Ascending aorta (tissue), 2 donors: ENCODE data around the gene SPATA25. TPM values are rescaled to one million over a fixed set of nuclear protein-coding genes. Genes with fewer than 3 reads are reported as not detected.
A peak's percentile ranks its signal among the peaks of the same experiment; 100 is the strongest.

ENCODE experiments used
- DNase-seq, 2 donors: peaks; one replicate each; pipeline ENCODE4 v3.0.0-alpha.2; 2019; ENCODE audit warnings: low spot score in 2 of 2
- H3K27ac ChIP-seq, 2 donors: fragments of 200-600 bp; sonication (generic); one replicate each; pipeline ENCODE4 v1.5.1; 2016 to 2017; ENCODE audit warnings: mild to moderate bottlenecking in 1 of 2
- H3K27me3 ChIP-seq: fragments of 200-600 bp; sonication (generic); one replicate; pipeline ENCODE4 v1.5.1; 2017
- H3K36me3 ChIP-seq, 2 donors: fragments of 200-600 bp; sonication (generic); one replicate each; pipeline ENCODE4 v1.5.1; 2016
- H3K4me1 ChIP-seq, 2 donors: fragments of 200-600 bp; sonication (generic); one replicate each; pipeline ENCODE4 v1.5.1; 2016 to 2017; ENCODE audit warnings: mild to moderate bottlenecking in 1 of 2
- H3K4me3 ChIP-seq, 2 donors: fragments of 200-600 bp; sonication (generic); one replicate each; pipeline ENCODE4 v1.5.1; 2016 to 2017; ENCODE audit warnings: mild to moderate bottlenecking in 1 of 2
- H3K9me3 ChIP-seq, 2 donors: fragments of 200-600 bp; sonication (generic); one replicate each; pipeline ENCODE4 v1.5.1; 2016
- CTCF ChIP-seq, 3 experiments: fragments of 200-600 bp in 2 of 3; fragments of 450-650 bp in 1 of 3; sonication (generic) in 2 of 3; IDR thresholded peaks; one replicate each; pipeline ENCODE4 v1.5.1; 2016 to 2019; ENCODE audit warnings: antibody characterized with exemption in 3 of 3, mild to moderate bottlenecking in 1 of 3, moderate library complexity in 1 of 3
- intact Hi-C: fragments of 100-400 bp; cut with DNase I; formaldehyde crosslinking; loops from one replicate; pipeline ENCODE4 v1.15.1; 2023
- total RNA-seq: library from RNA; depleted of rRNA; stranded (reverse); fragments of >200 nt; gene quantifications from one replicate; pipeline ENCODE4 v1.1.0, GENCODE V29; 2016

Gene SPATA25
- total RNA-seq, 1 donor from 2014 or later = 32.8 TPM

GRCh38 chr20:45857114-45857881, 30.1 kb downstream of the SPATA25 start, which contains the start of the genes ACOT8 and ZSWIM3:
TSS of gene ACOT8 (minus strand) at chr20:45857392. CDS start at chr20:45857315, 77 bp downstream.
TSS of gene ZSWIM3 (plus strand) at chr20:45857614. CDS start at chr20:45857826, 212 bp downstream.
- peaks cover 3 to 29% of the 10 kb centered on the region in 2 donors for H3K4me1 ChIP-seq
- peak within 1 kb of the TSS; percentile 95 to 96 for H3K4me3 ChIP-seq
- peaks cover 4 to 12% of the 10 kb centered on the region in 2 donors for H3K36me3 ChIP-seq
- TF ChIP-seq CTCF (IDR thresholded peaks at IDR 0.05) = no peak
- H3K27ac ChIP-seq = peak within 1 kb of the TSS; percentile 62 to 75
- no peaks in the 10 kb centered on the region for H3K27me3 ChIP-seq
- DNase-seq = peak; percentile 96 to 99
- intact Hi-C loops = loop anchor here (1.0 to 2.0 kb wide), 7 partner anchors 22 to 115 kb away; partner anchors contain the start of genes CTSA, NEURL2, PCIF1 and UBE2C
- H3K9me3 ChIP-seq = no peaks in the 10 kb centered on the region

GRCh38 chr20:45853484-45853883, 33.9 kb downstream of the SPATA25 start:
- Histone ChIP-seq H3K36me3 (peaks cover 7 to 24% of the 10 kb centered on the region in 2 donors), H3K27me3 (no peaks in the 10 kb centered on the region)

GRCh38 chr20:45852326-45852725, 35.1 kb downstream of the SPATA25 start:
- peaks cover 13 to 31% of the 10 kb centered on the region in 2 donors for H3K36me3 ChIP-seq
- intact Hi-C loops = no loop called here
- no peaks in the 10 kb centered on the region for H3K27me3 ChIP-seq
- H3K9me3 ChIP-seq = no peaks in the 10 kb centered on the region
- H3K4me1 ChIP-seq = peaks cover 3 to 19% of the 10 kb centered on the region in 2 donors
- no peak overlapping the region for H3K27ac ChIP-seq
- H3K4me3 ChIP-seq = no peak overlapping the region
- no peak for DNase-seq
- no peak for TF ChIP-seq CTCF (IDR thresholded peaks at IDR 0.05)

More at GRCh38 chr20:45853484-45853883, 33.9 kb downstream of the SPATA25 start:
- intact Hi-C loops = no loop called here
- H3K4me1 ChIP-seq = peaks cover 3 to 26% of the 10 kb centered on the region in 2 donors
- no peak overlapping the region for H3K4me3 ChIP-seq
- DNase-seq = no peak
- H3K9me3 ChIP-seq = no peaks in the 10 kb centered on the region
- no peak overlapping the region for H3K27ac ChIP-seq
- TF ChIP-seq CTCF (IDR thresholded peaks at IDR 0.05) = no peak

GRCh38 chr20:45851501-45851900, 35.9 kb downstream of the SPATA25 start:
- peaks cover 20 to 39% of the 10 kb centered on the region in 2 donors for H3K36me3 ChIP-seq
- no peak for DNase-seq
- no peaks in the 10 kb centered on the region for H3K9me3 ChIP-seq
- no peaks in the 10 kb centered on the region for H3K27me3 ChIP-seq
- intact Hi-C loops = no loop called here
- no peak overlapping the region for H3K4me3 ChIP-seq
- no peak overlapping the region for H3K27ac ChIP-seq
- peaks cover 3 to 19% of the 10 kb centered on the region in 2 donors for H3K4me1 ChIP-seq
- TF ChIP-seq CTCF (IDR thresholded peaks at IDR 0.05) = no peak

GRCh38 chr20:45850926-45851325, 36.5 kb downstream of the SPATA25 start:
- peaks cover 22 to 45% of the 10 kb centered on the region in 2 donors for H3K36me3 ChIP-seq
- intact Hi-C loops = no loop called here
- no peak for TF ChIP-seq CTCF (IDR thresholded peaks at IDR 0.05)
- no peaks in the 10 kb centered on the region for H3K9me3 ChIP-seq
- no peaks in the 10 kb centered on the region for H3K27me3 ChIP-seq
- H3K27ac ChIP-seq = no peak overlapping the region
- H3K4me3 ChIP-seq = no peak overlapping the region
- DNase-seq = no peak
- H3K4me1 ChIP-seq = peaks cover under 1 to 14% of the 10 kb centered on the region in 2 donors
